Ovary (tissue), 9 donors: ENCODE results near the gene KLLN. TPM values are rescaled to one million over a fixed set of nuclear protein-coding genes. Genes with fewer than 3 reads are reported as not detected.

ENCODE experiments used
- DNase-seq, 5 donors: peaks; one replicate each; pipeline ENCODE4 v3.0.0-alpha.2; 2019 to 2020
- H3K27ac ChIP-seq, 2 donors: fragments of 200-600 bp; one replicate each; pipeline versions ENCODE4 v1.5.1 to v1.8.0; 2019 to 2022
- H3K27me3 ChIP-seq: fragments of 200-600 bp; one replicate; pipeline ENCODE4 v1.8.0; 2022
- H3K36me3 ChIP-seq: fragments of 200-600 bp; sonication (generic); one replicate; pipeline ENCODE4 v1.5.1; 2019
- H3K4me1 ChIP-seq: one replicate; pipeline ENCODE4 v1.8.1; 2013; ENCODE audit warnings: mild to moderate bottlenecking, moderate library complexity; ENCODE audit not compliant: insufficient read depth
- H3K4me3 ChIP-seq: fragments of 200-600 bp; sonication (generic); one replicate; pipeline ENCODE4 v1.5.1; 2017
- H3K9me3 ChIP-seq, 2 donors: fragments of 200-600 bp in 1 of 2; sonication (generic) in 1 of 2; one replicate each; pipeline versions ENCODE4 v1.5.1 to v1.8.1; 2013 to 2019; ENCODE audit warnings: mild to moderate bottlenecking in 1 of 2, moderate library complexity in 1 of 2
- CTCF ChIP-seq, 3 donors: fragments of 450-650 bp in 2 of 3; fragments of 200-600 bp in 1 of 3; IDR thresholded peaks; one replicate each; pipeline versions ENCODE4 v1.5.1 to v1.8.0; 2016 to 2022; ENCODE audit warnings: antibody characterized with exemption in 3 of 3, mild to moderate bottlenecking in 1 of 3
- EP300 ChIP-seq: sonication (generic); formaldehyde crosslinking; IDR thresholded peaks from one replicate; pipeline ENCODE4 v1.6.1; 2017; ENCODE audit warnings: antibody characterized with exemption
- POLR2A ChIP-seq: fragments of 450-650 bp; IDR thresholded peaks from one replicate; pipeline ENCODE4 v1.6.1; 2017; ENCODE audit warnings: antibody characterized with exemption, mild to moderate bottlenecking, moderate library complexity
- WGBS, 3 donors: extraction: QIAGEN DNeasy Blood & Tissue Kit in 1 of 3; methylation state at CpG; one replicate each; pipeline versions ENCODE4 v1.1.5 to v1.1.7; 2013 to 2017; 5-methylcytosine and 5-hydroxymethylcytosine counted together
- intact Hi-C, 4 donors: fragments of 100-400 bp; cut with DNase I; formaldehyde crosslinking; loops; one replicate each; pipeline versions ENCODE4 v1.11.0 to v1.15.1; 2022 to 2023
- polyA plus RNA-seq, 2 donors: library from polyadenylated mRNA; stranded (reverse); fragments of 200-250 nt in 1 of 2; fragments of 350-450 nt in 1 of 2; fragmentation: Illumina TruSeq in 1 of 2; extraction: RNeasy Lipid Tissue Mini Kit (QIAGEN cat#74804) in 1 of 2; gene quantifications; one replicate each; pipeline ENCODE4 v1.2.3, GENCODE V29; 2013 to 2014
- total RNA-seq, 7 donors: library from RNA; depleted of rRNA in 2 of 7; stranded (reverse); fragments of >200 nt in 2 of 7; fragmentation: NEBNext Ultra II Directional in 3 of 7; extraction: Animal tissue kit (Norgen Biotek cat#: 25700) in 3 of 7; gene quantifications; one replicate each; pipeline versions ENCODE4 v1.1.0 to v1.2.4, GENCODE V29; 2016 to 2023
- donor health status: DM: no; HTN: no; CAD: no; lungs with moderate emphysema.
- donor health status: DM: no; HTN: no; CAD: no.
- donor health status: Bipolar disorder and iron deficiency.
- donor health status: DM: yes; HTN: yes; CAD: no.
- donor health status: DM: no; HTN: no; CAD: no.
- donor health status: DM: yes; HTN: yes; CAD: no.

KLLN gene
- total and polyA plus RNA-seq, 9 donors: 0.22 to 2.0 (median 0.60) TPM

DNA sequence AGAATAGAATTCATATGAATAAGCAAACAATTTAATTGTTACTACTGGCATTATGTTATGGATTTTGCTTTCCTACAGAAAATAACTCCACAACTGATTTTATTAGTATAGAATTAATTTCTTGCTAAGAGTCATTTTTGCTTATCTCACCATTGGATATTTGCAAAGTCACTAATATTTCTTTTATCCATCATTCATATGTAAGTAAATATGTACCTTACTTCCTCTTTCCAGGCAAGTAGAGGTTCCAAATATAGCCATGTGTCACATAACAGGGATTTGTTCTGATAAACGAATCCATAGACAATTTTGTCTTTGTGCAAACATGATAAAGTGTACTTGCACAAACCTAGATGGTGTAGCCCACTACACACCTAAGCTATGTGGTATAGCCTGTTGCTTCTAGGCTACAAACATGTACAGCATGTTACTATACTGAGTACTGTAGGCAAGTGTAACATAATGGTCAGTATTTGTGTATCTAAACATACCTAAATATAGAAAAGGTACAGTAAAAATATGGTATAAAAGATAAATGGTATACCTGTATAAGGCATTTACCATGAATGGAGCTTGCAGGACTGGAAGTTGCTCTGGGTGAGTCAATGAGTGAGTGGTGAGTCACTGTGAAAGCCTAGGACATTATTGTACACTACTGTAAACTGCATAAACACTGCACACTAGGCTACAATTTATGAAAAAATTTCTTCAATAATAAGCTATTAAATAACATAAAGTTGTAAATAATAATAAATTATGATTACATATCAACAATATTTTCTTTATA is 18.3 kb downstream of the KLLN start:
- no peak overlapping the region for H3K4me3 ChIP-seq
- WGBS, 3 donors: 50 to 59% (median 56%) methylated on average over 1 of the region's 1 CpG
- TF ChIP-seq EP300 (no peak), POLR2A (no peak), CTCF (IDR thresholded peaks at IDR 0.05) (no peak)
- H3K4me1 ChIP-seq: no peaks in the 10 kb centered on the region
- no peak overlapping the region for H3K27ac ChIP-seq
- intact Hi-C loops: no loop called here
- no peak for DNase-seq
- H3K9me3 ChIP-seq: no peaks in the 10 kb centered on the region
- no peaks in the 10 kb centered on the region for H3K36me3 ChIP-seq
- no peaks in the 10 kb centered on the region for H3K27me3 ChIP-seq

DNA sequence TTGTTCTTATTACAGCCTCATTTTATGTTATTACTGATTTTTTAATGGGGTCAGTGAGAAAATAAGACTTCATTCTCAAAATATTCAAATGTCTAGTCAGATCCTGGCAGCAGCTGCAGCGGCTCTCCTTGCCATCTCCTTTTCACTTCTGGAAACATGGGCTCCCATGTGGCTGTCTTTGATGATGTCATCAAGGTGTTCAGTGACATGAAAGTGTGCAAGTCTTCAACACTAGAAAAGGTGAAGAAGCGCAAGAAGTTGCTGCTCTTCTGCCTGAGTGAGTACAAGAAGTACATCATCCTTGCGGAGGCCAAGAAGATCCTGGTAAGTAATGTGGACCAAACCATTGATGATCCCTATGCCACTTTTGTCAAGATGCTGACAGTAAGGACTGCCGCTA is 19.6 kb downstream of the KLLN start:
- TF ChIP-seq EP300: no peak
- no peak for TF ChIP-seq CTCF (IDR thresholded peaks at IDR 0.05)
- TF ChIP-seq POLR2A: no peak
- no peak overlapping the region for H3K27ac ChIP-seq
- DNase-seq: no peak
- no peaks in the 10 kb centered on the region for H3K4me1 ChIP-seq
- no peaks in the 10 kb centered on the region for H3K27me3 ChIP-seq
- intact Hi-C loops: no loop called here
- H3K36me3 ChIP-seq: no peaks in the 10 kb centered on the region
- no peak overlapping the region for H3K4me3 ChIP-seq
- no peaks in the 10 kb centered on the region for H3K9me3 ChIP-seq
- WGBS, 3 donors: 95 to 98% (median 96%) methylated on average over 4 of the region's 4 CpGs

DNA sequence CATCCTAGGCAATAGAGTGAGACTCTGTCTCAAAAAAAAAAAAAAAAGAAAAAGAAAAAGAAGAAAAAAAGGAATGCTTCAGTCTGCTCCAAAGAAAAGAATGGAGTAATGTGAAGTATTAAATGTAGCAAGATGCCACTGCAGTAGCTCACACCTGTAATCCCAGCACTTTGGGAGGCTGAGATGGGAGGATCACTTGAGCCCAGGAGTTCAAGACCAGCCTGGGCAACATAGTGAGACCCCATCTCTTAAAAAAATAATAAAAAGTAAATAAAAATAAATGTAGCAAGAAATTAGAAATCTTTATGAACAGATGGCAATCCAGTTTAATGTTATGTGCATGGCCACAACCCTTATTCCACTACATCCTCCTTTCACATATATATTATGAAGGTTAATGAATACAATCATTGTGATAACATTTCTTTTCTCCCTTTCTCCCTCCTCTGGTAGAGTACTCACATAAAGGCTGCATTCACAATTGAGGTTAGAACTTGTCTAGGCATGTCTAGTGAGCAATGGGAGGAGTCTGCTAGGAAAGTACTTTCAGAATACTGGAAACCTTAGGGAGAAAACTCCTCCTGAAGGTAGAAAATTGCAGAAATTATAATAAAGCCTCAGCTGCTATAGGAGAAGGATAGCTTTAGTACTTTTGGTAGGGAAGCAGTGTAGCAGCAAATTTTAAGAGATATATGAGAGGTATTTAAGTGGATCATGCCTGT is 20.4 kb downstream of the KLLN start:
- TF ChIP-seq EP300 (no peak), CTCF (IDR thresholded peaks at IDR 0.05) (no peak), POLR2A (no peak)
- Histone ChIP-seq H3K9me3 (no peaks in the 10 kb centered on the region), H3K27me3 (no peaks in the 10 kb centered on the region), H3K4me1 (no peaks in the 10 kb centered on the region), H3K4me3 (no peak overlapping the region), H3K27ac (no peak overlapping the region), H3K36me3 (no peaks in the 10 kb centered on the region)
- intact Hi-C loops: no loop called here
- DNase-seq: no peak

DNA sequence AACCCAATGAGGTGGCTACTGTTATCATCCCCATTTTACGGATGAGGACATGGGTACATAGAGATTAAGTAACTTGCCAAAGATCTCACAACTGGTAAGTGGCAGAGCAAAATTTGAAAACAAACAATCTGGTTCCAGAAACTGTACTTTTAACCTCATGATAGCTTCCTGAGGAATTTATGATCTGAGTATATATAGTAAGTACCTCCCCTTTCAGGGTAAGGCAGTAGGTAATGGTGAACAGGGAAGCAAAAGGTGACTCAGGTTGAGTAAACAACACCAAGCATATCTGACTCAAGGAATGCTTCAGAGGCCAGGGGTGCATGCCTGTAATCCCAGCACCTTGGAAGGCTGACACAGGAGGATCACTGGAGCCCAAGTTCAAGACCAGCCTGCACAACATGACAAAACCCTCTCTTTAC is 21.1 kb downstream of the KLLN start:
- DNase-seq: no peak
- Histone ChIP-seq H3K4me3 (no peak overlapping the region), H3K9me3 (no peaks in the 10 kb centered on the region), H3K27me3 (no peaks in the 10 kb centered on the region), H3K4me1 (no peaks in the 10 kb centered on the region), H3K27ac (no peak overlapping the region), H3K36me3 (no peaks in the 10 kb centered on the region)
- 79 to 98% (median 94%) methylated on average over 1 of the region's 1 CpG for WGBS, 3 donors
- TF ChIP-seq EP300: no peak
- intact Hi-C loops: no loop called here

GRCh38 chr10:87841186-87841585 is 22.1 kb downstream of the KLLN start:
- Histone ChIP-seq H3K36me3 (no peaks in the 10 kb centered on the region), H3K9me3 (no peaks in the 10 kb centered on the region), H3K4me3 (no peak overlapping the region), H3K4me1 (no peaks in the 10 kb centered on the region), H3K27me3 (no peaks in the 10 kb centered on the region), H3K27ac (no peak overlapping the region)
- intact Hi-C loops: no loop called here
- WGBS, 3 donors: 88 to 93% (median 88%) methylated on average over 3 of the region's 3 CpGs
- TF ChIP-seq POLR2A (no peak), EP300 (no peak), CTCF (IDR thresholded peaks at IDR 0.05) (no peak)
- DNase-seq: no peak
